GM18511 (cell line): Measurements from ENCODE around the gene VPS72.

Source experiments
- ATAC-seq: cut with Tn5 transposase; IDR thresholded peaks from one replicate; pipeline ENCODE4 v1.9.1; 2021; ENCODE audit warnings: mild to moderate bottlenecking, moderate library complexity; ENCODE audit not compliant: unreplicated experiment

The VPS72 gene

GRCh38 chr1:151146072-151146411 lies 44.0 kb downstream of the VPS72 start:
- peak; percentile 15 for ATAC-seq

DNA sequence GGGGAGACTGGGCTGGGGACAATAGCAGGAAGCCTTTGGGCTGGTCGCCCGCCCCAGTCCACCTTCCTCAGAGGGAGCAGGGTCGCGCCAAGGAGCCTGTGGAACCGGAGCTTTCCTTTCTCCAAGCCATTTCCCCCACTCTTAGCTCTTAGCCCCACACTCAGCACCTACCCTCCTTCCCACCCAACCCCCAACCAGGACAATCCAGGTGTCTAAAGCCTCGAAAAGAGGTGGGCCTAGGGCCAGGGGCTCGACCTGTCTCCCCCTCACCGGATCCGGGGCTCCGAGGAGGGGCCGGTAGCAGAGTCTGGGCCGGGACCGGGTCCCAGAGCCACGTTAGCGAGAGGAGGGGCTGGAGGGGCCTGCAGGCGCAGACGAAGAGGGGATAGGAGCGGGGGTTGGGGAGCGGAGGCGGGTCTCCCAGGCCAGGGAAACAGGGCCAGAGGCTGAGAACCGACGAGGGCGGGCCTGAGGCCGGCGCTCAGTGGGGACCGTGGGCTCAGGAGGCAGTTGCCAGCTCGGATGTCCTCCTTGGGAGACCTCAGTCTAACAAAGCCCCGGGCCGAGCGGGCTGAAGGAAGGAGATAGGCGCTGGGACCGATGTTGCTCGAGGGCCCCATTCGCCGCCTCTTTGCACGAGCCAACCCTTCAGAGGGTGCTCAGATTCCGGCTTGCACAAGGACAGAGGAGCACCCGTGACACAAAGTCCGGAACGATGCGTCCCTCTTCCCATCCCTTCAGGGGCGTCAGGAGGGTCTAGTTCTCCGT lies 44.5 kb downstream of the VPS72 start:
- no peak for ATAC-seq

- no peak for ATAC-seq
Measured at GRCh38 chr1:151144474-151145303, 45.3 kb downstream of the VPS72 start.

DNA sequence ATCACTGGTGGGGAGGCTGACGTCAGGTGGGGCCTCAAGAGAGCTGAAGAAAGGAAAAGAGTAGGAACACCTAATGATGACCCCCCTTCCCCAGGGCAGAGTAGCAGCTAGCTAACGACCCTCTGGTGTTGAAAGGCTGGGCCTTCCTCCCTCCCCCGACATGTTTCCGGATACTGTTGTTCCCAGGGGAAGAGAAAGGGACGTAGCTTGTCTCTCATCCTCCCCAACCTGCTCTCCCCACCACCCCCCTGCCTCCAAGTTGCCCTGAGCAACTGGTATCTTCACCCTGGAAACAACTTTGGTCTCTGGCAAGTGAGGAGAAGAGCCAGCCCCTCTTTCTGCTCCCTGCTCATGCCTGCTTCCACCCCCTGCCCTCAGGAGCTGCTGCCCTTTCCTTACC lies 46.0 kb downstream of the VPS72 start:
- ATAC-seq: no peak

DNA sequence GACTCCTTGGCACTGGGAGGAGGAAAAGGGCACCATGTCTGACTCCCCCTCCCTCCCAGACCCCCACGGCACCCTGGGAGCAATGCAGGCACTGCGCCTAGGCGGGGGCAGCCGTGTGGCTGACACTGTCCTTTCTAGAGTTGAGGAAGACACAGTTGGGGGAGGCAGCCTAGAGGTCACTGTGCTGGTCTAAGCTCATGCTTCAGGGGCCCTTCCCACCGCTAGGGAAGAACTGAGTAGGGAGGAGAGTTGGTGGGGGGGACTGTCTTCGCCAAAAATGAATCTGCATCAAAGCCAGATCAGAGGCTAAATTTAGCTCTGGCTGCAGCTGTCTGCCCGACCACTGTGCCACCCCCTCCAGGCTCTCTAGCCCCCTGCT lies 47.0 kb downstream of the VPS72 start:
- no peak for ATAC-seq

GRCh38 chr1:151142411-151143056 lies 47.5 kb downstream of the VPS72 start:
- no peak for ATAC-seq

GRCh38 chr1:151137789-151138188 lies 52.2 kb downstream of the VPS72 start:
- no peak for ATAC-seq

- ATAC-seq: no peak
Measured at GRCh38 chr1:151135433-151136385, 54.3 kb downstream of the VPS72 start.

GRCh38 chr1:151134991-151135390 lies 55.0 kb downstream of the VPS72 start:
- ATAC-seq: no peak

DNA sequence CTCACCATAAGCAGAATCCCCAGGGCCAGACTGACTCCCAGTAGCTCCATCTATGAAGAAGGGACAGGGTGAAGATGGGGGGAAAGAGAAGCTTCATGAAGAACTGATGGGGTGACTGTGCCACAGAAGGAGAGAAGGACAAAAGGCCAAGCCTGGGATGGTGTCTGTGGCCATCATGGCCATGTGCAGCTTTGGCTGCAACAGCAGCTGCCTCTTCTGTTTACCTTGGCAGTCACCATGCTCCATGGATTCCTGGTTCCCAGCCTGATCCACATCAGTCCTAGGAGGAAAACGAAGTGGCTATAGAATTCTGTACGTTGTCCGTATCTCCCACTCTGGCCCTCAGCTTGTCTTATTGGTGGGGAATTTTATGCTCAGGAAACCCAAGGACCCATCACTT lies 55.6 kb downstream of the VPS72 start:
- ATAC-seq: no peak

DNA sequence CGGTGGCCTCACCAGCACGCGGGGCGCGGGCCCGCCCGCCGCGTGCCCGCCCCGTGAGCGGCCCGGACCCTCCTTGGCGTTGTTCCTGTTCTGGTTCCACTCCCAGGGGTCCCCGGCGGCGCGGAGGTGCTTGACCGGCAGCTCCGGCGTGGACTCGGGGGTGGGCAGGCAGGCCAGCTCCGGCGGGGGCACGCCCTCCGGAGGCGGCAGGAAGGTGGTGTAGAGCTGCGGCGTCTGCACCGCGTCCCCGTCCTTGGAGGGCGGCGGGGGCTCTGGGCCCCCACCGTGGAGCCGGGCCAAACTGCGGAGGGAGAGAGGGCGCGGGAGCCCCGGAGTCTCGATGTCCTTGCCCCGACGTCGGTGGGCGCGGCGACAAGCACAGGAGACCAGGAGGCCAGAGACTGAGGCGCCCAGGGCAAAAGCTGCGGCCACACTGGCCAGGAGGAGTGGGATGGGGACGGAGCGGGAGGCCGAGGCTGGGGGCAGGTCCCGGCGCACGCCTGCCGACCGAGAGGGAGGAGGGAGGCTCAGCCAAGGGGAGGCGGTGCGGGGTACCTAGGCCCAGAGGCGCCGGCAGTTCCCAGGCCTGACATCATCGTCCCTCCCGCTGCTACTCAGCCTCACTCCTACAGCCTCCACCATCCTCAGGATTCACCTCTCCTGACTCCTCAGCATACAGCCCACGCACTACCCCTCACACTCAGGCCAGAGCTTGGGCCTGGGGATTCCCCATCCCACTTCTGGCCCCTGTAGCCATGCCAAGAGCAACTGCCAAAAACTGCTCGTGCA lies 56.8 kb downstream of the VPS72 start:
- ATAC-seq: no peak

DNA sequence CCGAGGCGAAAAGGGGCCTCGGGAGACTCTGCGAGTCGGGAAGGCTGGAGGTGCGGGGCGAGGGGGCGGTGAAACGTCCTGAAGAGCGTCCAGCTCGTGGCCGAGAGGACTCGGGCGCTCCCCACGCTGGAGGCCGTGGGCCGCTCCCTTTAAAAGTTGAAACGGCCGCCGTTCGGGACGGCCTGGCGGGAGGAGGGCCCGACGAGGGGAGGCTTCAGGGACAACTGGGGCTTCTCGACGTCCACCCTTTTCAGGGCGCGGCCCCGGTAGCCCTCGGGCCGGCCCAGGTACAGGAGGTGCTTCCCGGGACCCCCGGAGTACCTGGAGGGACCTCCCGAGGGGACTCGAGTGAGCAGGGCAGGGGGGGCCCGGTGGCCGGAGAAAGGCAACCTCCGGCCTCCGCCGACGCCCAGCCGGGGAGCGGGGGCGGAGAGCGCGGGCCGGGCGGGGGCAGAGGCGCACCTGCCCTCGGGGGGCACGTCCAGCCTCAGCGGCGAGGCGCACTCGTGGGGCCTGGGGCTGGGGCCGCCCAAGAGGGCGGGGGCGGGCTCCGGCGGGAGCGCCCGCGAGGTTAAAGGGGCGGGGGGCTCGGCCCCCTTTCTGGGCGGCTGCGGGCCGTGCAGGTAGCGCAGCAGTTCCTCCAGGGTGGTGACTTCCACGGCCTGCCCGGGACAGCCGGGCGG lies 57.5 kb downstream of the VPS72 start:
- ATAC-seq: no peak

- no peak for ATAC-seq
Measured at GRCh38 chr1:151131701-151132334, 58.2 kb downstream of the VPS72 start.

GRCh38 chr1:151130987-151131586 lies 58.9 kb downstream of the VPS72 start:
- ATAC-seq: no peak

- no peak for ATAC-seq
Measured at GRCh38 chr1:151128800-151129199, 61.2 kb downstream of the VPS72 start.
